Measurements from ENCODE around the gene POLR1E.

Gene POLR1E

GRCh38 chr9:37496020-37496419 is 10.3 kb downstream of the POLR1E start:
- no peak for TF ChIP-seq ZFX (IDR thresholded peaks at IDR 0.05)
- no peak for TF ChIP-seq CTCF (conservative IDR thresholded peaks at IDR 0.05)
- H3K27ac ChIP-seq = no peak overlapping the region

GRCh38 chr9:37497320-37497719 is 11.6 kb downstream of the POLR1E start:
- TF ChIP-seq CTCF (conservative IDR thresholded peaks at IDR 0.05) (no peak), ZFX (IDR thresholded peaks at IDR 0.05) (no peak)

GRCh38 chr9:37498457-37498856 is 12.7 kb downstream of the POLR1E start:
- no peak for TF ChIP-seq ZFX (IDR thresholded peaks at IDR 0.05)
- TF ChIP-seq CTCF (conservative IDR thresholded peaks at IDR 0.05) = no peak
- H3K27ac ChIP-seq = no peak overlapping the region

More at GRCh38 chr9:37497320-37497719, 11.6 kb downstream of the POLR1E start:
- H3K27ac ChIP-seq = no peak overlapping the region

- no peak for TF ChIP-seq CTCF (conservative IDR thresholded peaks at IDR 0.05)
- TF ChIP-seq ZFX (IDR thresholded peaks at IDR 0.05) = no peak
- H3K27ac ChIP-seq = no peak overlapping the region
These were observed 13.5 kb downstream of the POLR1E start for GRCh38 chr9:37499297-37499696.

GRCh38 chr9:37501957-37502596 is 16.3 kb downstream of the POLR1E start:
- TF ChIP-seq CTCF (conservative IDR thresholded peaks at IDR 0.05) (no peak), ZFX (IDR thresholded peaks at IDR 0.05) (no peak)
- H3K27ac ChIP-seq = no peak overlapping the region

- H3K27ac ChIP-seq = no peak overlapping the region
- TF ChIP-seq CTCF (conservative IDR thresholded peaks at IDR 0.05) (no peak), ZFX (IDR thresholded peaks at IDR 0.05) (no peak)
These were observed 18.0 kb downstream of the POLR1E start for GRCh38 chr9:37503736-37504135.

GRCh38 chr9:37504605-37505004 is 18.9 kb downstream of the POLR1E start:
- no peak for TF ChIP-seq ZFX (IDR thresholded peaks at IDR 0.05)
- no peak for TF ChIP-seq CTCF (conservative IDR thresholded peaks at IDR 0.05)
- H3K27ac ChIP-seq = no peak overlapping the region

Data from C4-2B (cell line).